ENCODE results near the gene IRAK4.
"Not testable (repeated sequence)": the region's sequence is repeated elsewhere in the genome, so short reads cannot be mapped to it uniquely, and the experiment has no call there.

Gene IRAK4

DNA sequence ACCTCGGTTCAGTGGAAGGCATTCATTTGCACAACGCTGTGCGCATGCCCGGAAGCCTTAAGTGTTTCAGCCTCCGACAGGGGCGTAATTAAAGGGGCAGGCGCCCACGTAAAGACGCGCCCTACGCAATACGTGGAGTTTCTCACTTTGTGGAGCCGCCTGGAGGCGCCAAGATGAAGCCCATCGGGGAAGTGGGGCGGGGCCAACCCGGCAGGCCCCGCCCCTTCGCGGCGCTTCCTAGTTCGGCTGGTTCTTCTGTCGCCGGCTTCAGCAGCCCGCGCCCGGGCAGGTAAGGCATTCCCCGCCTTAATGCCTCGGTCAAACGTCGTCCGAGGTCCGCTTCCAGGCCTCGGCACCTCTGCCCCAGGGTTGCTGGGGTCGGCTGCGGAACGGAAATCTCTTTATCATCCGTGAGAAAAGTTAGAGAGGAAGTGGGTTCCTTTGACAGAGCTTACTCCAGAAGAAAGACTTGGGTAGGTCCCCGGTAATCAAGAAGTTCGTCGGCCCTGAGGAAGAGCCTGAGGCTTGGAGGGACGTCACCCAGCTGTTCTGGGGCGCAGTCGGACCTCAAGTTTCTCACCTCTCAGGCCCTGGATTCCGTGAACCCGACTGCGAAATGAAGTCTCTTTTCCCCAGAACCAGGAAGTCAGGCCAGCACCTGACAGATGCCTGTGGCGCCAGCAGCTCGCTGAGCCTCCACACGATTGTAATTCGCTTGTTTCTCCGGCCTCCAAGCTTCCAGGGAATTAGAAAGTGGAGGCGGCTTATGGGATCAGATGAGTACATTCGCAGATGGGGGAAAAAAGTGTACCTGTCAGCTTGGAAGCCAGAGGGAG lies at the start of gene IRAK4, which contains the start of gene PUS7L:
Gene IRAK4, plus strand, starts transcription at position 224 of the 836 bp plus-strand sequence. CDS start 9,161 bp downstream, outside the sequence.
Gene PUS7L, minus strand, starts transcription at position 63 of the 836 bp plus-strand sequence. CDS start 3,545 bp downstream, outside the sequence.
- peak; percentile 89 to 95 (median 94) for DNase-seq

DNA sequence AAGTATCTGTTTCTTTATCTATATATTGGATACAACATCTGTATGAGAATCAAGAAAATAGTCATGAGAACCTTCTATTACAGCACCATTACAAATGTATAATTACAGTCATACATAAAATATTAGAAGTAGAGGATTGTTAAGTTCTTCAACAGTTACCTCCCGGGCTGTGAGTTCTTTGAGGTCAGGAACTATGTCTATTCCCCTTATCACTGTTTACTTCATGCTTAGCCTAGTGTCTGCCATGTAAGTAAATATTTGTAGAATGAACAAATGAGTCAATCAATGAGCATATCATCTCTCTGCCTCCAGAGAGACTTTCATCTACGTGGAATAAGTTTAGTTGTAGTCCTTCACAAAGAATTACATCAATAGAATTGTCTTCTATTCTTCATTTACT lies 47.4 kb upstream of the IRAK4 start:
- DNase-seq: no peak

DNA sequence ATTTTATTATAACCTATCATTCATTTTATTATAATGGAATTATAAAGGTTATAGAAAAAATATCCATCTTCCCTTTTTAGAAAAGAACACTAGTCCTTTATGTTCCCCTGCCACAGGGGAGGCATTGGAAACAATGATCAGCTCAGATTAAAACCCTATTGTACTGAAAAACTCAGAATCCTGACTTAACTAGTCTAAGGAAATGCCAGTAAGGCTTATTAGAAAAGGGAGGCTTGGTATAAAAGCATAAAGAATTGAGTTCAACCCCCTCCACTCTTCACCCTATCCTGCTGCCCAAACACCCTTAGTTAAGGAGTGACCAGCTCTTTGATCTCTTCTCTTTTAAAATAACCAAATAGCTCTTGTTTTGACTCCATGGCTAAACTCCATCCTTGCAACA lies 36.1 kb upstream of the IRAK4 start:
- DNase-seq: no peak

- DNase-seq: no peak
These were observed 35.6 kb upstream of the IRAK4 start for GRCh38 chr12:43723134-43723533.

DNA sequence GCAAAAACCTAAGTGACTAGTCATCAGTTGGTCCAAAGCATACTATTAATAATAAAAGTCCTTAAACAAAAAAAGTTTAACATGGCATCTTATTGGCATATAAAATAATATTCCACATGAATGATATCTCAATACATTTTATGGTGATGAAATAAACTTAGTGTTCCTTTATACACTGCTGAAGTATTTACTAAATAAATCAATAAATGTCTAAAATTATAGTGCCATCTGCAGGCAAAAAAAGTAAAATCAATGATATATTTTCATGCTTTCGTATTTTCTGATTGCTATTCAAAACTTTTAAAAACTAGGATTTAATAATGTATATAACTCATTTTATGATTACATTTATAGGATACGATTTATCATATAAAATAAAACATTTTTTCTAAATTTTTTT lies 30.6 kb upstream of the IRAK4 start:
- DNase-seq: no peak

DNA sequence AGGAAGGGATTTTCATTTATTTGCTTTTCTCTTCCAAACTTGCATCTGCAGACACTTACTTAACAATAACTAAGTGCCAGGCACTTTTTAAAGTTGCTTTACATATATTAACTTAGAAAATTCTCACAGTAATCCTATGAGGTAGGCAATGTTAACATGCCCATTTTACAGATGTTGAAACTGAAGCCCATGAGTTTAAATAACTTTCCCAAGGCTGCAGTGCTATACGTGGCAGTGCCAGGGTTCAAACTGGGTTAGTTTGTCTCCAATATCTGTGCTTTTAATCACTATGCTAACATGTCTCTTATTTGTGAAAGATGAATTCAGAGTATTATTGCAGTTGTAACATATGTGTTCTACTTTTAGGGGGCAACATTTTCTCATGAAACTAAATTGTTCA lies 30.1 kb upstream of the IRAK4 start:
- DNase-seq: no peak

DNA sequence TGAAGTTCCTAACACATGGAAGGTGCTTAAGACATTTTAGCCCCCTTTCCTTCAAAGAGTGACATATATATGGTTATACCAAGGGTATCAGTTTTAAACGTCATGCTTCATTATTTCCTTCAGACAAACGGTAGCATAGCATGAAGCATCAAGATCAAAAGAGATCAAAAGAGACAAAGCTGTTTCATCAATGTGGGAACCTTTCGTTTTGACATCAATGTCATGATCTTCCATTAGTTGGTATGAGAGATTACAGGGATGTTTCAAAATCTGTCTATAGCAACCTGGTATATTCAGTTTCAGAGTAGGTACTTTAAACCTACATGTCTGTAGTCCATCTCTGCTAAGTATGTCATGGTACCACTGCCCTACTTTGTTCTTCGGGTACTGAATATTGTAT lies 28.5 kb upstream of the IRAK4 start:
- peak in 2 of 6 experiments; percentile 14 to 34 for DNase-seq

DNA sequence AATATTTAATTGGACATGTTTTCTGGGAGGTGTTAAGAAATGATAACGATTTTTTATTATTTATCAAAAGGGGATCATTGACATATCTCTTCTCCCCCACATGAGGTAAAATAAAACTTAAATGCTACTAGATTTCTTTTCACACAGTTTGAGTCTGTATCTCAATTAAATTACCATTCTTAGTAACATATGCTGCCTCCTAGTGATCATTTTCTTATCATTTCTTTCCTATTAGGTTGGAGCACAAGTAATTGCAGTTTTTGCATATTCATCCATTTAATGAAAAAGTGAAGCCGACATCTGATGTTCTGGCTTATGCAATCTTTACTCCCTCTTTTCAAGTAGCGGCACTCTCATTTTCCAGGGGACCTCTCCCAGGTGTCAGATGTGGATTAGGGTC lies 25.1 kb upstream of the IRAK4 start:
- no peak for DNase-seq

- DNase-seq: no peak
These were observed 21.8 kb upstream of the IRAK4 start for GRCh38 chr12:43736927-43737440.

DNA sequence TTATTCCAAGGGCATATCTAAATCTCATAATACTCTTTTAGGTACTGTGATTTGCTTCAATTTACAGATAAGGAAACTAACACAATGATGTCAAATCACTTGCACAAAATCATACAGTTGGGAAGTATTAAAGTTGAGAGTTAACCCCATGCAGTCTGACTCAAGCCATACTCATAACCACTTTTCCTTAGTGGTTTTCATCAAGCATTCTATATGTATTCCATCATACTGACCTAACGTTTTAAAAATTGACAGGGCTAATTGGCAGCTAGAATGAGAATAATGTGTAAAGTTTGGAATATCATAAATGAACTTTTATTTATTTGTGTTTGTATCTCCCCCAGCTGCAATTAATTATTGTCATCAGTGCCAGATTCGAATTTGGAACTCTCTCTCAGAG lies 21.1 kb upstream of the IRAK4 start:
- DNase-seq: no peak

DNA sequence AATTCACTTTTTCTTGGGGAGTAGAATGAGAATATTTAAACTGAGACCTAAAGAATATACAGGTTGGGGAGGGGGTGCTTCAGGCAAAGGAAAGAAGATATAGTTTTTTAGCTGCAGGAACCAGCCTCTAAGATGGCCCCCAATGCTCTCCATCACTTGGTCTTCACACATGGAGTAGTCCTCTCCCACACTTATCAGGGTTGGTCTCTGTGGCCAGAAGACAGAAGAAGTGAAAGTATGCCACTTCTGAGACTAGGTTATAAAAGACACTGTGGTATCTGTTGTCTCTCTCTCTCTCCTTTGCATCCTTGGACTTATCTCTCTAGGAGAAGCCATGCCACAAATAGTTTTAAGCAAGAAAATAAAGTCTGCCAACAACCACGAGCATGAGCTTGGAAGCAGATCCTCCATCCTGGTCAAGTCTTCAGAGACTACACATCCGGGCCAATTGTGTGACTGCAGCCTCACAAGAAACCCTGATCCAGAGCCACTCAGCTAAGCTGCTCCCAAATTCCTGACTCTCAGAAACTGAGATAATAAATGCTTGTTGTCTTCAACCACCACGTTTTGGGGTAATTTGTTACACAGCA lies 18.1 kb upstream of the IRAK4 start:
- DNase-seq: no peak

- no peak for DNase-seq
These were observed 16.6 kb upstream of the IRAK4 start for GRCh38 chr12:43742106-43742505.

DNA sequence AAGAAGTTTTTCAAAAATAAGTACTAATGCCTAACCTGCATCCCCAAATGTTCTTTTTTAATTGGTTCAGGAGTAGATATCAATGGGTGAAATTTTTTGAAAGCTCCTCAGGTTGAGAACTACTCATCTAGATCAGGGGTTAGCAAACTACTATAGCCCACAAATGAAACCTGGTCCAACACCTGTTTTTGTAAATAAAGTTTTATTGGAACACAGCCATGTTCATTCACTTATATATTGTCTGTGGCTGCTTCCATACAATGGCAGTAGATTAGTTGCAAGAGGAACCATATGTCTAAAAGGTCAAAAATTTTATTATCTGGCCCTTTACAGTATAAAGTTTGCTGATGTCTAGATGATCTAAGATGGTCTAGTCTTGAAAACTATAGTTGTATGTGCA lies 13.9 kb upstream of the IRAK4 start:
- DNase-seq: no peak

DNA sequence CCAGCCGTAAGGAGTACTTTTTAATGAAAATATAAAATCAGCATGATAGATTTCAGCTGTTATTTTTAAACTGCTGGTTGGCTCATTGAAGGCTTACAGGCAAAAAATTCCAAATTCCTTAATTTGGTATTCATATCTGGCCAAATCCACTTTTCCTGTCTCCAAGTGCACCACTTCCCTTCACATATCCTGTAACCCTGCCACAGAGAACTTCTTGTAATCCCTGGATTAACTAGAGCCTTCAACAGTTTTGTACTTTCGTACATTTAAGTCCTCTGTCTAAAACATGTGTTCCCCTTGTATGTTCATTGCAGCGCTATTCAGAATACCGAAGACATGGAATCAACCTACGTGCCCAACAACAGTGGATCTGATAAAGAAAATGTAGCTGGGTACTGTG lies 9.7 kb upstream of the IRAK4 start:
- no peak for DNase-seq

- DNase-seq: no peak
These were observed 7.9 kb upstream of the IRAK4 start for GRCh38 chr12:43750814-43751213.

DNA sequence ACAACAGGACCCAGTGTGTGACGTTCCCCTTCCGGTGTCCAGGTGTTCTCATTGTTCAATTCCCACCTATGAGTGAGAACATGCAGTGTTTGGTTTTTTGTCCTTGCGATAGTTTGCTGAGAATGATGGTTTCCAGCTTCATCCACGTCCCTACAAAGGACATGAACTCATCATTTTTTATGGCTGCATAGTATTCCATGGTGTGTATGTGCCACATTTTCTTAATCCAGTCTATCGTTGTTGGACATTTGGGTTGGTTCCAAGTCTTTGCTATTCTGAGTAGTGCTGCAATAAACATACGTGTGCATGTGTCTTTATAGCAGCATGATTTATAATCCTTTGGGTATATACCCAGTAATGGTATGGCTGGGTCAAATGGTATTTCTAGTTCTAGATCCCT lies 7.4 kb upstream of the IRAK4 start:
- DNase-seq: not testable (repeated sequence)

DNA sequence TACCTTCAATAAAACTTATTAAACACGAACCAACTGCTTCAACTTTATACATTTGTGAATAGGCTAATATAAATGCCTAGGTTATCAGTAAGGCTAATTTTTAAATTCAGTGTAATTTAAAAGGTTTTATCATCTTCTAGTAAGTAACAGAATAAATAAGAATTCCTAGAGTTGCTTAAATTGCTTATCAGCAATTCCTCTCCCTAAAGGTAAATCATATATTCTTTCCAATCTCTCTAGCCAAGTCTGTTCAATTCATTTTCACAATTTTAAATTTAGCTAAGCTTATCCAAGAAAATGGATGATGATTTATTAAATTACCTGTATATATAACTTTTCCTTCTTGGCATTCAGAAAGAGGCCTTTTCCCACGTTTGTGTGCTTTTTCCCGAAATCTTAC lies 4.7 kb upstream of the IRAK4 start:
- DNase-seq: no peak

GRCh38 chr12:43758247-43758727 lies 464 bp upstream of the IRAK4 start:
- DNase-seq: no peak

GRCh38 chr12:43760396-43760795 lies 1.6 kb downstream of the IRAK4 start:
- no peak for DNase-seq

- no peak for DNase-seq
These were observed 2.7 kb downstream of the IRAK4 start for GRCh38 chr12:43761500-43761899.

- DNase-seq: no peak
These were observed 3.8 kb downstream of the IRAK4 start for GRCh38 chr12:43762596-43762995.

GRCh38 chr12:43763769-43764168 lies 5.0 kb downstream of the IRAK4 start:
- no peak for DNase-seq

DNA sequence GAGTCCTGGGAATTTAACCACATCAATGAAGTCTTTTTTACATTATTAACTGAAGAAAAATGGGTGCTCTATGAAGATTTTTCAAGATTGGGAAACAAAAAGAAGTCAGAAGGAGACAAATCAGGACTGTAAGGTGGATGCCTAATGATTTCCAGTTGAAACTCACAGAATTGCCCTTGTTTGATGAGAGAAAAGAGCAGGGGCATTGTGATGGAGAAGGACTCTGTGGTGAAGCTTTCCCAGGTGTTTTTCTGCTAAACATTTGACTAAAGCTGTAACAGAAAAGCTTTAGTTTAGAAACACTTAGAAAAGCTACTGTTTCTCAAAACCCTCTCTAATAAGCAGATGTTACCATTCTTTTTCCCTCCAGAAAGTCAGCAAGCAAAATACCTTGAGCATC lies 5.8 kb downstream of the IRAK4 start:
- no peak for DNase-seq

- no peak for DNase-seq
These were observed 7.5 kb downstream of the IRAK4 start for GRCh38 chr12:43766291-43766690.
